A549 (cell line): Measurements from ENCODE around the gene PRKAR1B. TPM values are rescaled to one million over a fixed set of nuclear protein-coding genes. Genes with fewer than 3 reads are reported as not detected.

Experiments used
- ATAC-seq, 2 experiments: fragments of 200-7000 bp in 1 of 2; fragments of >200 bp in 1 of 2; cut with Nextera tagmentation in 1 of 2; cut with Tn5 transposase in 1 of 2; 3 replicates each; pipeline versions ENCODE4 v1.8.0 to v1.9.1; 2018 to 2020; ENCODE audit warnings: mild to moderate bottlenecking in 1 of 2, moderate library complexity in 1 of 2
- CTCF ChIA-PET: fragments of 300-600 bp; sonication (Branson Sonifier 250); formaldehyde crosslinking; extraction: SDS; loops from one replicate; lab custom pipeline; 2021; ENCODE audit warnings: antibody characterized with exemption, inconsistent platforms; lab: Yijun Ruan, JAX
- POLR2A ChIA-PET: fragments of 350-600 bp; formaldehyde crosslinking; extraction: SDS; loops from one replicate; lab custom pipeline; 2021; ENCODE audit warnings: antibody characterized with exemption, inconsistent platforms; lab: Yijun Ruan, JAX
- DNase-seq, 2 experiments: peaks; one replicate each; pipeline versions ENCODE4 v3.0.0 to v3.0.0-alpha.2; 2011 to 2016; ENCODE audit warnings: low read depth in 1 of 2, low spot score in 1 of 2
- FAIRE-seq: peaks from 2 replicates; lab custom pipeline; 2011; peaks lifted over from hg19 to GRCh38; lab: Jason Lieb, UNC
- H3K27ac ChIP-seq, 2 experiments: fragments of >200 bp; sonication (Bioruptor Twin); formaldehyde crosslinking; 3 replicates each; pipeline ENCODE4 v1.5.1; 2016 to 2017
- H3K4me1 ChIP-seq: fragments of >200 bp; sonication (Bioruptor Twin); formaldehyde crosslinking; 3 replicates; pipeline ENCODE4 v1.6.1; 2016
- H3K4me2 ChIP-seq: fragments of >200 bp; sonication (Bioruptor Twin); formaldehyde crosslinking; 3 replicates; pipeline ENCODE4 v1.6.1; 2016
- H3K4me3 ChIP-seq: fragments of >200 bp; sonication (Bioruptor Twin); formaldehyde crosslinking; 3 replicates; pipeline ENCODE4 v1.5.1; 2016
- H3K9me3 ChIP-seq: fragments of >200 bp; sonication (Bioruptor Twin); formaldehyde crosslinking; 3 replicates; pipeline ENCODE4 v1.6.1; 2016
- BCL3 ChIP-seq: fragments of >200 bp; sonication (Bioruptor Twin); formaldehyde crosslinking; IDR thresholded peaks from 3 replicates; pipeline ENCODE4 v1.6.1; 2016
- BHLHE40 ChIP-seq: IDR thresholded peaks from 2 replicates; pipeline ENCODE4 v1.6.1; 2012; ENCODE audit warnings: low read depth, low read length, inconsistent platforms
- CBX2 ChIP-seq: fragments of 200-600 bp; sonication (generic); IDR thresholded peaks from 2 replicates; pipeline ENCODE4 v1.6.1; 2016; ENCODE audit warnings: low read depth, mild to moderate bottlenecking, borderline replicate concordance
- CBX8 ChIP-seq: fragments of 200-600 bp; sonication (generic); IDR thresholded peaks from 2 replicates; pipeline ENCODE4 v1.6.1; 2016
- CHD2 ChIP-seq: fragments of 150-350 bp; IDR thresholded peaks from 2 replicates; pipeline ENCODE4 v1.6.1; 2014; ENCODE audit warnings: low read length; ENCODE audit not compliant: partially characterized antibody
- EHF ChIP-seq: fragments of 250-450 bp; sonication (Bioruptor Pico); IDR thresholded peaks from 2 replicates; pipeline ENCODE4 v1.5.0; 2020; ENCODE audit warnings: mild to moderate bottlenecking
- EP300 ChIP-seq, 2 experiments: fragments of >200 bp; sonication (Bioruptor Twin); formaldehyde crosslinking; IDR thresholded peaks; 2 replicates in 1 of 2; 3 replicates in 1 of 2; pipeline ENCODE4 v1.6.1; 2016 to 2017
- ESRRA ChIP-seq: fragments of 150-350 bp; IDR thresholded peaks from 2 replicates; pipeline ENCODE4 v1.6.1; 2014; ENCODE audit warnings: mild to moderate bottlenecking, low read length, borderline replicate concordance
- FOXS1 ChIP-seq: fragments of 250-450 bp; sonication (Bioruptor Pico); IDR thresholded peaks from 2 replicates; pipeline ENCODE4 v1.5.0; 2020; ENCODE audit warnings: mild to moderate bottlenecking, moderate library complexity
- GATA3 ChIP-seq: IDR thresholded peaks from 2 replicates; pipeline ENCODE4 v1.6.1; 2012; ENCODE audit warnings: borderline replicate concordance
- HDAC2 ChIP-seq: fragments of 200-600 bp; sonication (generic); IDR thresholded peaks from 2 replicates; pipeline ENCODE4 v1.6.1; 2016
- HEYL ChIP-seq: fragments of 250-450 bp; sonication (Bioruptor Pico); IDR thresholded peaks from 2 replicates; pipeline ENCODE4 v1.8.0; 2021; ENCODE audit warnings: mild to moderate bottlenecking, moderate library complexity
- HOXA7 ChIP-seq: fragments of 250-450 bp; sonication (Bioruptor Pico); IDR thresholded peaks from 2 replicates; pipeline ENCODE4 v1.5.0; 2020; ENCODE audit warnings: mild to moderate bottlenecking, moderate library complexity
- HOXB5 ChIP-seq: fragments of 250-450 bp; sonication (Bioruptor Pico); IDR thresholded peaks from 2 replicates; pipeline ENCODE4 v1.5.0; 2020; ENCODE audit warnings: mild to moderate bottlenecking, moderate library complexity
- KDM5A ChIP-seq: fragments of 200-600 bp; sonication (generic); IDR thresholded peaks from 2 replicates; pipeline ENCODE4 v1.6.1; 2016; ENCODE audit warnings: antibody characterized with exemption, mild to moderate bottlenecking
- MAX ChIP-seq: IDR thresholded peaks from 2 replicates; pipeline ENCODE4 v1.6.1; 2012
- MAZ ChIP-seq: fragments of 150-350 bp; IDR thresholded peaks from 2 replicates; pipeline ENCODE4 v1.6.1; 2014; ENCODE audit warnings: antibody characterized with exemption, low read depth, low read length, borderline replicate concordance
- NFE2L2 ChIP-seq: fragments of 150-350 bp; conservative IDR thresholded peaks from 2 replicates; pipeline ENCODE4 v1.6.1; 2014; ENCODE audit warnings: low read length
- NPAS2 ChIP-seq: fragments of 250-450 bp; sonication (Bioruptor Pico); IDR thresholded peaks from 2 replicates; pipeline ENCODE4 v1.8.0; 2022; ENCODE audit warnings: mild to moderate bottlenecking, moderate library complexity, borderline replicate concordance
- POLR2A ChIP-seq: IDR thresholded peaks from 2 replicates; pipeline ENCODE4 v1.6.1; 2012; ENCODE audit warnings: mild to moderate bottlenecking, low read length
- RAD21 ChIP-seq, 2 experiments: fragments of >200 bp in 1 of 2; sonication (Bioruptor Twin) in 1 of 2; formaldehyde crosslinking in 1 of 2; IDR thresholded peaks in 1 of 2; conservative IDR thresholded peaks in 1 of 2; 2 replicates in 1 of 2; 3 replicates in 1 of 2; pipeline ENCODE4 v1.6.1; 2012 to 2018; ENCODE audit warnings: inconsistent platforms in 1 of 2
- SREBF2 ChIP-seq: fragments of 450-650 bp; IDR thresholded peaks from 2 replicates; pipeline ENCODE4 v1.6.1; 2014; ENCODE audit warnings: mild to moderate bottlenecking, moderate library complexity
- TP53 ChIP-seq: fragments of 250-450 bp; sonication (Bioruptor Pico); IDR thresholded peaks from 2 replicates; pipeline ENCODE4 v1.5.0; 2021; ENCODE audit warnings: mild to moderate bottlenecking, moderate library complexity
- ZC3H11A ChIP-seq: fragments of 450-650 bp; IDR thresholded peaks from 2 replicates; pipeline ENCODE4 v1.6.1; 2014; ENCODE audit warnings: antibody characterized with exemption, mild to moderate bottlenecking
- ZSCAN20 ChIP-seq: fragments of 250-450 bp; sonication (Bioruptor Pico); IDR thresholded peaks from 2 replicates; pipeline ENCODE4 v1.8.0; 2022; ENCODE audit warnings: mild to moderate bottlenecking, moderate library complexity
- WGBS: methylation state at CpG from one replicate; pipeline ENCODE4 v1.1.6; 2017; ENCODE audit errors: missing lambda C conversion rate; 5-methylcytosine and 5-hydroxymethylcytosine counted together
- polyA plus RNA-seq, 4 experiments: library from polyadenylated mRNA; depleted of rRNA in 3 of 4; stranded (reverse); fragments of >200 nt; fragmentation: RNase III in 1 of 4; extraction: RNeasy Plus Mini Kit Qiagen cat#74134 plus additional on column Dnase treatment in 1 of 4; gene quantifications; 2 replicates in 3 of 4; 3 replicates in 1 of 4; pipeline ENCODE4 v1.2.3, GENCODE V29; 2011 to 2017
- TF ChIP-seq, protein P1 (sequence below): fragments of 250-450 bp; sonication (Bioruptor Pico); IDR thresholded peaks from 2 replicates; pipeline ENCODE4 v1.5.0; 2021; ENCODE audit warnings: mild to moderate bottlenecking, moderate library complexity, borderline replicate concordance
- TF ChIP-seq, protein P2 (sequence below): IDR thresholded peaks from 2 replicates; pipeline ENCODE4 v1.6.1; 2012; ENCODE audit warnings: low read depth, borderline replicate concordance
- TF ChIP-seq, protein P3 (sequence below): IDR thresholded peaks from 2 replicates; pipeline ENCODE4 v1.6.1; 2012
- TF ChIP-seq, protein P4 (sequence below): fragments of 250-450 bp; sonication (Bioruptor Pico); IDR thresholded peaks from 2 replicates; pipeline ENCODE4 v1.5.0; 2020; ENCODE audit warnings: low read depth, mild to moderate bottlenecking, moderate library complexity

PRKAR1B gene
- polyA plus RNA-seq, 2 of the 4 experiments (the other 2 are of a cell fraction) = 10.1 to 33.7 TPM

DNA sequence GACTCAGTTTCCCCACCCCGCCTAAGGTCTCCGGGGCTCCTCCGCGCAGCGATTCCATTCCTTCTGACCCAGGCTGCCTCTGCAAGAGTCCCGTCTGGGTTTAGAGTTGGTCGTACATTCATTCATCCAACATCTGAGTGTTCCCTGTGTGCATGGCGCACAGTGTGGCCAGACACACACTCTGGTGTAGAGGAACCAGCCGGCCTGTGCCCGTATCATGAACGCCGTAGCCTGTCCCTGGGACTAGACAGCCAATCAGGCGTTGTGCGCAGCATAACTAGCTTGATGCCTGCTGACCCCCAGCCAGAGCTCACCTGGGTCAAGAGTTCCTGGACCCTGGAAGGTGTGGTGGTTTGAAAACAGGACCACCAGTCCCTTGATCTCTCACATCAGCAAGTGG, 186.5 kb downstream of the PRKAR1B start:
- over 99% methylated on average over 10 of the region's 14 CpGs for WGBS
- peak overlapping the region; percentile 90 to 96 for H3K27ac ChIP-seq

GRCh38 chr7:539731-540411, 187.2 kb downstream of the PRKAR1B start:
- WGBS = 39% methylated on average over 8 of the region's 17 CpGs
- peaks cover 56% of the 10 kb centered on the region for H3K4me1 ChIP-seq
- POLR2A ChIA-PET = interaction anchor here (3.4 kb wide), 1 partner anchor 20 kb away, joined by 16 read pairs; the partner anchor contains the start of gene PDGFA
- peak; percentile 94 to 96 for DNase-seq
- CTCF ChIA-PET = interaction anchor here (0.9 to 8.5 kb wide), 3 partner anchors 10 to 207 kb away, joined by 3 to 35 read pairs (median 3); partner anchors contain the start of gene PDGFA
- no peak overlapping the region for H3K4me3 ChIP-seq
- peak; percentile 66 to 77 for ATAC-seq
- no peaks in the 10 kb centered on the region; the same call in 2 of the 3 replicates for H3K9me3 ChIP-seq
- FAIRE-seq = no peak
- peak overlapping the region; percentile 94 for H3K4me2 ChIP-seq
- H3K27ac ChIP-seq = peak overlapping the region; percentile 90 to 96
- TF ChIP-seq EHF (no peak), HOXA7 (CRISPR knock-in tag) (no peak), CBX2 (no peak), HDAC2 (no peak), POLR2A (peak; percentile 30; the same call in 1 of the 2 replicates), SREBF2 (no peak), ESRRA (no peak), MAX (peak; percentile 57), KDM5A (no peak), CHD2 (no peak), HEYL (CRISPR knock-in tag) (no peak), NFE2L2 (no peak), BCL3 (0 out of 3 replicates have a peak, but pooled peaks have one; percentile 39), GATA3 (peak; percentile 44; the same call in 1 of the 2 replicates), RAD21 (conservative IDR thresholded peaks at IDR 0.05 in 1 of 2, IDR thresholded peaks at IDR 0.05 in 1 of 2) (peak in 1 of 2 experiments; percentile 34; a peak in 1 of 5 replicates), EP300 (IDR thresholded peaks at IDR 0.05) (peak; percentile 42 to 64; a peak in 2 of 5 replicates)
- TF ChIP-seq, protein P1, sequence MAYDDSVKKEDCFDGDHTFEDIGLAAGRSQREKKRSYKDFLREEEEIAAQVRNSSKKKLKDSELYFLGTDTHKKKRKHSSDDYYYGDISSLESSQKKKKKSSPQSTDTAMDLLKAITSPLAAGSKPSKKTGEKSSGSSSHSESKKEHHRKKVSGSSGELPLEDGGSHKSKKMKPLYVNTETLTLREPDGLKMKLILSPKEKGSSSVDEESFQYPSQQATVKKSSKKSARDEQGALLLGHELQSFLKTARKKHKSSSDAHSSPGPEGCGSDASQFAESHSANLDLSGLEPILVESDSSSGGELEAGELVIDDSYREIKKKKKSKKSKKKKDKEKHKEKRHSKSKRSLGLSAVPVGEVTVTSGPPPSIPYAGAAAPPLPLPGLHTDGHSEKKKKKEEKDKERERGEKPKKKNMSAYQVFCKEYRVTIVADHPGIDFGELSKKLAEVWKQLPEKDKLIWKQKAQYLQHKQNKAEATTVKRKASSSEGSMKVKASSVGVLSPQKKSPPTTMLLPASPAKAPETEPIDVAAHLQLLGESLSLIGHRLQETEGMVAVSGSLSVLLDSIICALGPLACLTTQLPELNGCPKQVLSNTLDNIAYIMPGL (CRISPR knock-in tag) = no peak
- TF ChIP-seq, protein P2, sequence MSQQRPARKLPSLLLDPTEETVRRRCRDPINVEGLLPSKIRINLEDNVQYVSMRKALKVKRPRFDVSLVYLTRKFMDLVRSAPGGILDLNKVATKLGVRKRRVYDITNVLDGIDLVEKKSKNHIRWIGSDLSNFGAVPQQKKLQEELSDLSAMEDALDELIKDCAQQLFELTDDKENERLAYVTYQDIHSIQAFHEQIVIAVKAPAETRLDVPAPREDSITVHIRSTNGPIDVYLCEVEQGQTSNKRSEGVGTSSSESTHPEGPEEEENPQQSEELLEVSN = peak; percentile 11; the same call in 1 of the 2 replicates
- TF ChIP-seq, protein P3, sequence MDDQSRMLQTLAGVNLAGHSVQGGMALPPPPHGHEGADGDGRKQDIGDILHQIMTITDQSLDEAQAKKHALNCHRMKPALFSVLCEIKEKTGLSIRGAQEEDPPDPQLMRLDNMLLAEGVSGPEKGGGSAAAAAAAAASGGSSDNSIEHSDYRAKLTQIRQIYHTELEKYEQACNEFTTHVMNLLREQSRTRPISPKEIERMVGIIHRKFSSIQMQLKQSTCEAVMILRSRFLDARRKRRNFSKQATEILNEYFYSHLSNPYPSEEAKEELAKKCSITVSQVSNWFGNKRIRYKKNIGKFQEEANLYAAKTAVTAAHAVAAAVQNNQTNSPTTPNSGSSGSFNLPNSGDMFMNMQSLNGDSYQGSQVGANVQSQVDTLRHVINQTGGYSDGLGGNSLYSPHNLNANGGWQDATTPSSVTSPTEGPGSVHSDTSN = no peak

More for the DNA sequence above, 186.5 kb downstream of the PRKAR1B start:
- DNase-seq (no peak), FAIRE-seq (no peak), ATAC-seq (no peak)
- ChIA-PET POLR2A (interaction anchor here (3.4 kb wide), 1 partner anchor 21 kb away, joined by 16 read pairs; the partner anchor contains the start of gene PDGFA), CTCF (interaction anchor here (1.2 kb wide), 1 partner anchor 207 kb away, joined by 3 read pairs; no protein-coding TSS in a partner anchor)
- TF ChIP-seq MAZ = no peak
- no peak for TF ChIP-seq FOXS1 (CRISPR knock-in tag)
- no peak for TF ChIP-seq NPAS2 (CRISPR knock-in tag)
- no peak for TF ChIP-seq BHLHE40
- no peak for TF ChIP-seq CBX8
- TF ChIP-seq, protein P2 = no peak
- no peak for TF ChIP-seq TP53
- no peak for TF ChIP-seq HOXB5 (CRISPR knock-in tag)
- no peak for TF ChIP-seq ZSCAN20
- TF ChIP-seq HOXA7 (CRISPR knock-in tag) = no peak
- TF ChIP-seq CBX2 = no peak
- TF ChIP-seq ZC3H11A = no peak
- TF ChIP-seq BCL3 = no peak
- no peak for TF ChIP-seq CHD2
- TF ChIP-seq, protein P4, sequence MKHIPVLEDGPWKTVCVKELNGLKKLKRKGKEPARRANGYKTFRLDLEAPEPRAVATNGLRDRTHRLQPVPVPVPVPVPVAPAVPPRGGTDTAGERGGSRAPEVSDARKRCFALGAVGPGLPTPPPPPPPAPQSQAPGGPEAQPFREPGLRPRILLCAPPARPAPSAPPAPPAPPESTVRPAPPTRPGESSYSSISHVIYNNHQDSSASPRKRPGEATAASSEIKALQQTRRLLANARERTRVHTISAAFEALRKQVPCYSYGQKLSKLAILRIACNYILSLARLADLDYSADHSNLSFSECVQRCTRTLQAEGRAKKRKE (CRISPR knock-in tag) = no peak
- H3K4me3 ChIP-seq = no peak overlapping the region
- H3K9me3 ChIP-seq = no peaks in the 10 kb centered on the region; the same call in 2 of the 3 replicates
- H3K4me2 ChIP-seq = peak overlapping the region; percentile 94; the same call in 1 of the 3 replicates
- peaks cover 56% of the 10 kb centered on the region for H3K4me1 ChIP-seq
